GM23338 (cell line): ENCODE measurements around the gene SRCAP. TPM values are rescaled to one million over a fixed set of nuclear protein-coding genes. Genes with fewer than 3 reads are reported as not detected.

Source experiments
- ATAC-seq: fragments of 200-7000 bp; cut with Tn5 transposase; 3 replicates; pipeline ENCODE4 v1.9.1; 2020
- DNase-seq: peaks from one replicate; pipeline ENCODE4 v3.0.0-alpha.2; 2015; ENCODE audit warnings: low spot score
- H2AFZ ChIP-seq: fragments of 200-600 bp; sonication (generic); 2 replicates; pipeline ENCODE4 v1.8.0; 2016; ENCODE audit warnings: antibody characterized with exemption, mild to moderate bottlenecking, moderate library complexity
- H3F3A ChIP-seq: fragments of 200-600 bp; sonication (generic); replicated peaks from 2 replicates; pipeline ENCODE4 v1.8.0; 2017; ENCODE audit warnings: antibody characterized with exemption, mixed run types, low read depth
- H3K27ac ChIP-seq: fragments of 200-600 bp; sonication (generic); 2 replicates; pipeline ENCODE4 v1.6.1; 2016; ENCODE audit warnings: low read depth
- H3K27me3 ChIP-seq: fragments of 200-600 bp; sonication (generic); 2 replicates; pipeline ENCODE4 v1.8.0; 2016; ENCODE audit warnings: mild to moderate bottlenecking, mixed run types, moderate library complexity; ENCODE audit not compliant: insufficient read depth
- H3K36me3 ChIP-seq: fragments of 200-600 bp; sonication (generic); 2 replicates; pipeline ENCODE4 v1.8.0; 2016; ENCODE audit warnings: mild to moderate bottlenecking; ENCODE audit not compliant: insufficient read depth
- H3K4me1 ChIP-seq: fragments of 200-600 bp; sonication (generic); 2 replicates; pipeline ENCODE4 v1.8.0; 2016; ENCODE audit warnings: mild to moderate bottlenecking, moderate library complexity; ENCODE audit not compliant: insufficient read depth
- H3K4me2 ChIP-seq: fragments of 200-600 bp; sonication (generic); 2 replicates; pipeline ENCODE4 v1.7.1; 2017; ENCODE audit warnings: mixed run types
- H3K4me3 ChIP-seq: fragments of 200-600 bp; sonication (generic); 2 replicates; pipeline ENCODE4 v1.6.1; 2016; ENCODE audit warnings: mixed run types
- H3K79me2 ChIP-seq: fragments of 200-600 bp; sonication (generic); replicated peaks from 2 replicates; pipeline ENCODE4 v1.8.0; 2017; ENCODE audit warnings: mild to moderate bottlenecking; ENCODE audit not compliant: insufficient read depth
- H3K9me2 ChIP-seq: fragments of 200-600 bp; sonication (generic); 2 replicates; pipeline ENCODE4 v1.8.0; 2017; ENCODE audit not compliant: insufficient read depth
- H4K20me1 ChIP-seq: fragments of 200-600 bp; sonication (generic); replicated peaks from 2 replicates; pipeline ENCODE4 v1.8.0; 2017; ENCODE audit warnings: mild to moderate bottlenecking; ENCODE audit not compliant: insufficient read depth
- H3K27ac Mint-ChIP-seq: 2 replicates; pipeline ENCODE4 v1.8.0; 2020; ENCODE audit warnings: inconsistent platforms, mild to moderate bottlenecking, moderate library complexity, mixed read lengths
- H3K27me3 Mint-ChIP-seq: 3 replicates; pipeline ENCODE4 v1.8.0; 2022; ENCODE audit warnings: low read depth, mild to moderate bottlenecking, moderate library complexity, mixed read lengths, inconsistent platforms; ENCODE audit not compliant: insufficient read depth, poor library complexity
- H3K36me3 Mint-ChIP-seq: 3 replicates; pipeline ENCODE4 v1.8.0; 2021; ENCODE audit warnings: low read depth, mild to moderate bottlenecking, inconsistent platforms, moderate library complexity, mixed read lengths
- H3K4me1 Mint-ChIP-seq: 3 replicates; pipeline ENCODE4 v1.8.0; 2020; ENCODE audit warnings: mild to moderate bottlenecking, inconsistent platforms, mixed read lengths
- H3K4me3 Mint-ChIP-seq: 3 replicates; pipeline ENCODE4 v1.8.0; 2021; ENCODE audit warnings: moderate library complexity, mild to moderate bottlenecking, inconsistent platforms, mixed read lengths
- H3K9me3 Mint-ChIP-seq: 3 replicates; pipeline ENCODE4 v1.8.0; 2020; ENCODE audit warnings: moderate library complexity, mild to moderate bottlenecking, inconsistent platforms, mixed read lengths
- CREB1 ChIP-seq: fragments of 250-450 bp; sonication (Bioruptor Pico); IDR thresholded peaks from 2 replicates; pipeline ENCODE4 v1.5.0; 2020; ENCODE audit warnings: low read depth, mild to moderate bottlenecking, moderate library complexity
- CTCF ChIP-seq, 2 experiments: fragments of 200-600 bp in 1 of 2; sonication (generic) in 1 of 2; conservative IDR thresholded peaks; 2 replicates each; pipeline versions ENCODE4 v1.5.1 to v1.6.1; 2016 to 2017; ENCODE audit warnings: antibody characterized with exemption in 2 of 2, low read depth in 2 of 2, mild to moderate bottlenecking in 2 of 2, moderate library complexity in 1 of 2
- ETS1 ChIP-seq: IDR thresholded peaks from 2 replicates; pipeline ENCODE4 v1.6.1; 2016; ENCODE audit warnings: antibody characterized with exemption
- EZH2phosphoT487 ChIP-seq: fragments of 200-600 bp; sonication (generic); IDR thresholded peaks from one replicate; pipeline ENCODE4 v1.8.1; 2018; ENCODE audit warnings: antibody characterized with exemption; ENCODE audit not compliant: unreplicated experiment
- POLR2AphosphoS5 ChIP-seq: IDR thresholded peaks from 2 replicates; pipeline ENCODE4 v1.6.1; 2016; ENCODE audit warnings: antibody characterized with exemption, low read depth
- STAT1 ChIP-seq: IDR thresholded peaks from one replicate; pipeline ENCODE4 v1.6.1; 2016; ENCODE audit warnings: antibody characterized with exemption; ENCODE audit not compliant: unreplicated experiment
- ZNF331 ChIP-seq: fragments of 250-450 bp; sonication (Bioruptor Pico); IDR thresholded peaks from 2 replicates; pipeline ENCODE4 v1.5.0; 2020; ENCODE audit warnings: low read depth, mild to moderate bottlenecking, moderate library complexity
- polyA plus RNA-seq: library from polyadenylated mRNA; unstranded; fragments of >200 nt; fragmentation: Nextera tagmentation; extraction: Ambion mirVana; gene quantifications from 2 replicates; pipeline ENCODE4 v1.2.1, GENCODE V29; 2016
- total RNA-seq: library from RNA; depleted of rRNA; stranded (reverse); fragments of >200 nt; shearing (Covaris generic); gene quantifications from 2 replicates; pipeline ENCODE4 v1.2.3, GENCODE V29; 2014

Gene SRCAP
- total and polyA plus RNA-seq, 2 experiments from 2014 or later = 15.3 to 38.4 TPM

DNA sequence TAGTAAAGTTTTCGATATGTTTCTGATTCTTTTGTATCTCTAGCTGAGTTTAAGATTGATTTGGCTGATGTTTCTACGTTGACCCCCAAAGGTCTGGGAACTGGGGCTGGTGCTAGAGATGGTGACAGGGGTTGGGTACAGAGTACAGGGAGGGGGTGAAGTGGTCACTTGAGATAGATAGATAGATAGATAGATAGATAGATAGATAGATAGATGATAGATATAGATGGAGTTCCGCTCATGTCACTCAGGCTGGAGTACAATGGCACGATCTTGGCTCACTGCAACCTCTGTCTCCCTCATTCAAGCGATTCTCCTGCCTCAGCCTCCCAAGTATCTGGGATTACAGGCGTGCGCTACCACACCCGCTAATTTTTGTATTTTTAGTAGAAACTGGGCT, 42.6 kb upstream of the SRCAP start (continued):
- TF ChIP-seq EZH2phosphoT487 = no peak
- no peak for TF ChIP-seq CTCF (conservative IDR thresholded peaks at IDR 0.05; ENCODE audit: low read depth in 2 of 2)
- no peak for TF ChIP-seq ZNF331 (CRISPR knock-in tag)

DNA sequence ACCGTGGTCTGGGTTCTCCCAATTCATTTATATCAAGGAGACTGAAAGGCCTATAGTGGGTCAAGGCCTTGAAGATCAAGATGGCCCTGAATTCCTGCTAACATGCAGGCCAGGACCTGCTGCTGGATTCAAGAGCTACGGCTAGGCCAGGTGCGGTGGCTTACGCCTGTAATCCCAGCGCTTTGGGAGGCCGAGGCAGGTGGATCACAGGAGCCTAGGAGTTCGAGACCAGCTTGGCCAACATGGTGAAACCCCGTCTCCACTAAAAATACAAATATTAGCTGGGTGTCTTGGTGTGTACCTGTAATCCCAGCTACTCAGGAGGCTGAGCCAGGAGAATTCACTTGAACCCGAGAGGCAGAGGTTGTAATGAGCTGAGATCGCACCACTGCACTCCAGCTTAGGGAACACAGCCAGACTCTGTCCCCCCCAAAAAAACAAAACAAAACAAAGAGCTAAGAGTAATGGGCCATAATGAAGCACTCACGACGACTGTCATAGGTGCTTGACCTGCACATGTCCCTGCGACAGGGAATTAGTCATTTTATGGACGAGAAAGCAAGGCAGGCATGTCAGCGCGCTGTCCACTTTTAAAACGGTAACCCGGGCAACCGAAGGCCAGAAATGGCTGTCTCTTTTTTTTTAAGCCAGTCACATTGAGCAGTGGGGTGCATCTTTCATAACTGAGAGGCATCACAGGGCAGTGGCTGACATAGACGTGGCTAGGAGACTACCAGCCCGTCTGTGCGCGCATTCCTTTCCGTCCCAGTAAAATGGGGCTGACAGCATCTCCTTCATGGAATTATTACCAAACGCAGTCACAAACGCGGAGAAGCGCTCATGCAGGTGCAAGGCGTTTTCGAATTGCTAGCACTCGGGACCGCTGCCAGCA, 41.8 kb upstream of the SRCAP start:
- ATAC-seq (no peak), DNase-seq (no peak)
- Mint-ChIP-seq H3K4me1 (peaks cover 10% of the 10 kb centered on the region), H3K27ac (no peak overlapping the region), H3K27me3 (peaks cover 47% of the 10 kb centered on the region), H3K4me3 (peak overlapping the region; percentile 74), H3K36me3 (peaks cover 12% of the 10 kb centered on the region), H3K9me3 (no peaks in the 10 kb centered on the region; the same call in 2 of the 3 replicates)
- no peaks in the 10 kb centered on the region for H3K9me2 ChIP-seq
- H2AFZ ChIP-seq = peak overlapping the region; percentile 82; the same call in 1 of the 2 replicates
- H3K4me3 ChIP-seq = peak overlapping the region; percentile 62
- peak overlapping the region; percentile 92 for H3K4me2 ChIP-seq
- H3K27me3 ChIP-seq = peaks cover 43% of the 10 kb centered on the region
- no peak overlapping the region for H3K27ac ChIP-seq
- no peaks in the 10 kb centered on the region; the same call in 1 of the 2 replicates for H3K36me3 ChIP-seq
- H3K79me2 ChIP-seq = no peaks in the 10 kb centered on the region
- TF ChIP-seq STAT1 = no peak
- TF ChIP-seq EZH2phosphoT487 = no peak
- TF ChIP-seq ETS1 = no peak
- H4K20me1 ChIP-seq = peaks cover 24% of the 10 kb centered on the region
- H3K4me1 ChIP-seq = peaks cover 10% of the 10 kb centered on the region; the same call in 1 of the 2 replicates
- H3F3A ChIP-seq = peaks cover 20% of the 10 kb centered on the region

DNA sequence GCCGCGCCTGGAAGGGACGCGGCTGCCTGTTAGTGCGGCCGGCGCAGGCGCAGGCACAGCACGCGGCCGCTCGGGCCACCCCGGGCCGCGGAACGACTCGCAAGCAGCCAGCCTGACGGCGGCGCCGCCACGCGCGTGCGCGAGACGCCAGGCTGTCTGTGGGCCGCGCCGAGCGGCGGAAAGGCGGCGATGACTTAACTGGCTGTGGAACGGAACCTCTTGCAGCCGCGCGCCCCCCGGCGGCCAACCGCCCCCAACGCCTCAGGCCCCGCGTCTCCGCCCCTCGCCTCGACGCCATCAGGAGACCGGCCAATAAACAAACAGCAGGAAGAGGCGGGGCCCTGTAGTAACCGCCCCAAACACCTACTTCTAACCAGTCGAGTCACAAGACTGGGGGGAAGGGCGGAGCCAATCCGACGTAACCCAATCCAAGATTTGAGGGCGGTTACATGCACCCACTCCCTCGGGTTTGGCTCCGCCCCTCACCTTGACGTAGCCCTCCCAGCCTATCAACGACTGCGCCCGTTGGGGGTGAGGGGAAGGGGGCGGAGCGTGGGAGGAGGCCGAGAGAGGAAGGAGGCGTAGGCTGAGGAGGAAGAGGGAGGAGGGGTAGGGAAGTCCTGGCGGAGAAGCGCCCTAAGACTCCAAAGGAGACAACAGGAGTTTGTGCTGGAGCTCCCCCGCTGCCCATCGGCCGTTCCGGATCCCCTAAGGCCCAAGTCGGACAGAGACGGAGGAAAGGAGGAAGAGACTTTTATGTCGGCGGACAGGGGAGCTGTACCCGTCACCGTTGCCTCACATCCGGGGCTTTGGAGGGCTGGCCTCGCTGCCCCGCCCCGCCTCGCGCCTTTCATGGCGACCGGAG, 40.9 kb upstream of the SRCAP start, which contains the start of gene FBRS:
Gene FBRS, plus strand, starts transcription at position 566 of the 865 bp plus-strand sequence. CDS start 1,088 bp downstream, outside the sequence.
- Histone ChIP-seq H3K36me3 (no peaks in the 10 kb centered on the region; the same call in 1 of the 2 replicates), H2AFZ (peak within 1 kb of the TSS; percentile 82), H3K27me3 (peaks cover 44% of the 10 kb centered on the region), H3K79me2 (no peaks in the 10 kb centered on the region), H3F3A (peaks cover 20% of the 10 kb centered on the region), H3K9me2 (no peaks in the 10 kb centered on the region), H4K20me1 (peaks cover 30% of the 10 kb centered on the region), H3K27ac (peak within 1 kb of the TSS; percentile 83), H3K4me3 (peak within 1 kb of the TSS; percentile 62), H3K4me1 (peaks cover 10% of the 10 kb centered on the region; the same call in 1 of the 2 replicates), H3K4me2 (peak within 1 kb of the TSS; percentile 92)
- Mint-ChIP-seq H3K27me3 (peaks cover 45% of the 10 kb centered on the region), H3K4me1 (peaks cover 10% of the 10 kb centered on the region; the same call in 2 of the 3 replicates), H3K36me3 (peaks cover 15% of the 10 kb centered on the region), H3K9me3 (no peaks in the 10 kb centered on the region; the same call in 2 of the 3 replicates), H3K4me3 (peak within 1 kb of the TSS; percentile 97), H3K27ac (peak within 1 kb of the TSS; percentile 99)
- TF ChIP-seq POLR2AphosphoS5 (no peak), CREB1 (CRISPR knock-in tag) (peak; percentile 89), CTCF (conservative IDR thresholded peaks at IDR 0.05; ENCODE audit: low read depth in 2 of 2) (peak; percentile 68 to 82)
- DNase-seq (peak; percentile 100), ATAC-seq (peak; percentile 81)
